Activated T-helper 1 cell treated with anti-CD3 and anti-CD28 coated beads, Interleukin-12 subunit alpha, Interleukin-12 subunit beta, Interleukin-2, Interleukin-4 antibody, amounts not matched to agents 30 ng/mL and 10 ng/mL and 1 ng/mL, durations not matched to agents 14 hours and 24 hours and 36 hours (primary cell): ENCODE data around the gene PIK3R4. TPM values are rescaled to one million over a fixed set of nuclear protein-coding genes. Genes with fewer than 3 reads are reported as not detected.

Experiments used
- DNase-seq: peaks from one replicate; pipeline ENCODE4 v3.0.0; 2021; ENCODE audit warnings: low spot score
- H3K27ac Mint-ChIP-seq: one replicate; pipeline ENCODE4 v1.8.0; 2021; ENCODE audit warnings: mild to moderate bottlenecking, mixed read lengths
- H3K27me3 Mint-ChIP-seq: one replicate; pipeline ENCODE4 v1.8.0; 2022; ENCODE audit warnings: mild to moderate bottlenecking, moderate library complexity, mixed read lengths; ENCODE audit not compliant: insufficient read depth
- H3K36me3 Mint-ChIP-seq: one replicate; pipeline ENCODE4 v1.8.0; 2021; ENCODE audit warnings: low read depth, mixed read lengths
- H3K4me1 Mint-ChIP-seq: one replicate; pipeline ENCODE4 v1.8.0; 2021; ENCODE audit warnings: low read depth, mixed read lengths
- H3K4me3 Mint-ChIP-seq: one replicate; pipeline ENCODE4 v1.8.0; 2021; ENCODE audit warnings: mild to moderate bottlenecking, moderate library complexity, mixed read lengths
- H3K9me3 Mint-ChIP-seq: one replicate; pipeline ENCODE4 v1.8.0; 2021; ENCODE audit warnings: mixed read lengths
- intact Hi-C: fragments of 100-400 bp; cut with micrococcal nuclease; formaldehyde crosslinking; loops from one replicate; pipeline ENCODE4 v1.15.1; 2024
- total RNA-seq: library from RNA; stranded (reverse); gene quantifications from 2 replicates; pipeline ENCODE4 v1.2.3, GENCODE V29; 2022

Gene PIK3R4
- total RNA-seq, 1 donor from 2014 or later, result 33.1 TPM

GRCh38 chr3:130733236-130733875 lies 13.3 kb downstream of the PIK3R4 start:
- H3K27ac Mint-ChIP-seq, result no peak overlapping the region
- intact Hi-C loops, result no loop called here
- H3K4me3 Mint-ChIP-seq, result no peak overlapping the region
- H3K4me1 Mint-ChIP-seq, result peaks cover 18% of the 10 kb centered on the region
- H3K27me3 Mint-ChIP-seq, result no peaks in the 10 kb centered on the region
- H3K36me3 Mint-ChIP-seq, result peaks cover 22% of the 10 kb centered on the region
- no peaks in the 10 kb centered on the region for H3K9me3 Mint-ChIP-seq
- no peak for DNase-seq

- no peaks in the 10 kb centered on the region for H3K9me3 Mint-ChIP-seq
- peaks cover 17% of the 10 kb centered on the region for H3K36me3 Mint-ChIP-seq
- no peak overlapping the region for H3K27ac Mint-ChIP-seq
- H3K27me3 Mint-ChIP-seq, result no peaks in the 10 kb centered on the region
- peaks cover 9% of the 10 kb centered on the region for H3K4me1 Mint-ChIP-seq
- DNase-seq, result no peak
- intact Hi-C loops, result no loop called here
- no peak overlapping the region for H3K4me3 Mint-ChIP-seq
Measured at GRCh38 chr3:130732501-130732900, 14.1 kb downstream of the PIK3R4 start.

- H3K27me3 Mint-ChIP-seq, result no peaks in the 10 kb centered on the region
- intact Hi-C loops, result no loop called here
- H3K4me3 Mint-ChIP-seq, result no peak overlapping the region
- H3K36me3 Mint-ChIP-seq, result peaks cover 17% of the 10 kb centered on the region
- H3K9me3 Mint-ChIP-seq, result no peaks in the 10 kb centered on the region
- no peak for DNase-seq
- H3K27ac Mint-ChIP-seq, result no peak overlapping the region
- H3K4me1 Mint-ChIP-seq, result peaks cover 9% of the 10 kb centered on the region
Measured at GRCh38 chr3:130731817-130732216, 14.8 kb downstream of the PIK3R4 start.

GRCh38 chr3:130729154-130729553 lies 17.5 kb downstream of the PIK3R4 start:
- no peak for DNase-seq
- Mint-ChIP-seq H3K27ac (no peak overlapping the region), H3K9me3 (no peaks in the 10 kb centered on the region), H3K4me1 (peaks cover 5% of the 10 kb centered on the region), H3K4me3 (no peak overlapping the region), H3K36me3 (peaks cover 12% of the 10 kb centered on the region), H3K27me3 (no peaks in the 10 kb centered on the region)
- intact Hi-C loops, result no loop called here

GRCh38 chr3:130728037-130728436 lies 18.6 kb downstream of the PIK3R4 start:
- peaks cover 16% of the 10 kb centered on the region for H3K36me3 Mint-ChIP-seq
- H3K27me3 Mint-ChIP-seq, result no peaks in the 10 kb centered on the region
- no peak for DNase-seq
- no peaks in the 10 kb centered on the region for H3K9me3 Mint-ChIP-seq
- H3K27ac Mint-ChIP-seq, result no peak overlapping the region
- intact Hi-C loops, result no loop called here
- no peak overlapping the region for H3K4me3 Mint-ChIP-seq
- H3K4me1 Mint-ChIP-seq, result peaks cover 5% of the 10 kb centered on the region

DNA sequence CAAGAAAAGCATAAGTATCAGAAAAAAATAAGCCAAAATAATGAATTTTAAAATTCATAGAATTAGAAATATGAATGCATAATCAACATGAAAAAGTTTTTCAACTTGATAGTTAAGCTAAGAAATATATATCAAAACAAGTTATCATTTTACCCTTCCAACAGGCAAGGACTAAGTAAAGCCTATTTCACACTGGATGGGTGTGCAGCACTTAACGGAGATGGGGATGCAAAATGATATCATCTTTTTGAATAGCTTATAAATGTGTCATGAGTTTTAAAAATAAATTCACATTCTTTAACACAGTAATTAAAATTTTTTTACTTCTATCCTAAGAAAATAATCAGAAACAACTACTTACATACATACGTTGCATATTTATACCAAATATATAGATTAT lies 20.9 kb downstream of the PIK3R4 start:
- intact Hi-C loops, result loop anchor here (2.0 kb wide), 1 partner anchor 21 kb away; the partner anchor contains the start of gene PIK3R4
- no peak overlapping the region for H3K4me3 Mint-ChIP-seq
- H3K27me3 Mint-ChIP-seq, result no peaks in the 10 kb centered on the region
- peaks cover 19% of the 10 kb centered on the region for H3K36me3 Mint-ChIP-seq
- no peaks in the 10 kb centered on the region for H3K9me3 Mint-ChIP-seq
- H3K4me1 Mint-ChIP-seq, result peaks cover 5% of the 10 kb centered on the region
- no peak for DNase-seq
- H3K27ac Mint-ChIP-seq, result no peak overlapping the region

- no peaks in the 10 kb centered on the region for H3K9me3 Mint-ChIP-seq
- intact Hi-C loops, result no loop called here
- H3K4me3 Mint-ChIP-seq, result no peak overlapping the region
- no peak overlapping the region for H3K27ac Mint-ChIP-seq
- H3K36me3 Mint-ChIP-seq, result peaks cover 36% of the 10 kb centered on the region
- H3K27me3 Mint-ChIP-seq, result no peaks in the 10 kb centered on the region
- no peak for DNase-seq
- peaks cover 6% of the 10 kb centered on the region for H3K4me1 Mint-ChIP-seq
Measured at GRCh38 chr3:130715616-130716015, 31.0 kb downstream of the PIK3R4 start.

GRCh38 chr3:130712718-130713423 lies 33.8 kb downstream of the PIK3R4 start:
- intact Hi-C loops, result no loop called here
- DNase-seq, result no peak
- H3K4me3 Mint-ChIP-seq, result no peak overlapping the region
- peak overlapping the region; percentile 4 for H3K27ac Mint-ChIP-seq
- H3K27me3 Mint-ChIP-seq, result no peaks in the 10 kb centered on the region
- H3K9me3 Mint-ChIP-seq, result no peaks in the 10 kb centered on the region
- peaks cover 34% of the 10 kb centered on the region for H3K36me3 Mint-ChIP-seq
- peaks cover 6% of the 10 kb centered on the region for H3K4me1 Mint-ChIP-seq

DNA sequence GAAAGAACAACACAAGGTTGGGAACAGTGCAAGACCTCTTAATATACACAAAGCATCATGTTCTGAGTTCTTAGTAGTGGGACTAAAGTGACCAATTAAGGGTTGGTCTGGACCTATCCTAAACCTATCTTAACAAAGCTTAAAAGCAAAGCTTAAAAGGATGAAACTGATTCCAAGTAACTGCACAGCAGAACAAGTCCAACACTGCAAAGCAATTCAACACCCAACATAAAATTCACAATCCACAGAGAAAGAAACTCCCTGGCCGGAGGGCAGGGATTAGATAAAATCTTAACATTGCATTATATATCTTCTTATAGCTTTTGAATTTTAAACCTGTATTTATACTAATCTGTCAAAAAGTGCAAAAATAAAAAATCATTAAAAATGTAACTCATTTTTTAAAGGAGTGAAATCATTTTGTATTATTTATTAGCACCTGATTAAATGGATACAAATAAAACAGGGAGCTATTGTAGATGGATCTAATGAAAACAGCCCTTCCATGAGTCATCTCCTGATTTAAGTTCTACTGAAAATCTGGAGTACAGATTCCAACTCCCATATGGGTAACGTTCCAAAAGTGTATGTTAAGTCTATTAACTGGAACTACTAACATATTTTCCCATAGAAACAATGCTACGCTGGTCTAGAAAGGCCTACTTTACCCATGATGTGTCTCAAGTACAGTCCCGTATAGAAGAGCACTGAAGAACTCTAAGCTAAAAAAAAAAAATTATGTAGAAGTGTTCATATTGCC lies 34.9 kb downstream of the PIK3R4 start:
- no peak overlapping the region for H3K4me3 Mint-ChIP-seq
- no peak for DNase-seq
- no peak overlapping the region for H3K27ac Mint-ChIP-seq
- H3K27me3 Mint-ChIP-seq, result no peaks in the 10 kb centered on the region
- peaks cover 31% of the 10 kb centered on the region for H3K36me3 Mint-ChIP-seq
- H3K9me3 Mint-ChIP-seq, result no peaks in the 10 kb centered on the region
- intact Hi-C loops, result no loop called here
- peaks cover 6% of the 10 kb centered on the region for H3K4me1 Mint-ChIP-seq

DNA sequence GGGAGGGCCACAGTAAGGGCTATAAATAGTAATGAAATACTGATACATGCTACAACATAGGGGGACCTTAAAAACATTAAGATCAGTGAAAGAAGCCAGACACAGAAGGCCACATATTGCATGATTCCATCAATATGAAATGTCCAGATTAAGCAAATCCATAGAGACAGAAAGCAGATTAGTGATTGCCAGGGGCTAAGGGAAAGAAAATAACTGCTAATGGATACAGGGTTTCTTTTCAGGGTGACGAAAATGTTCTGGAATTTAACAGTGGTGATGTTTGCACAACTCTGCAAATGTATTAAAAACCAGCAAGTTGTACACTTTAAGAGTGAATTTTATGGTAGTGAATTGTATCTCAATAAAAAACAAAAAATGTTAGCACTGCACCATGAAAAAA lies 37.0 kb downstream of the PIK3R4 start:
- DNase-seq, result no peak
- intact Hi-C loops, result no loop called here
- H3K4me3 Mint-ChIP-seq, result no peak overlapping the region
- H3K27ac Mint-ChIP-seq, result no peak overlapping the region
- peaks cover 22% of the 10 kb centered on the region for H3K36me3 Mint-ChIP-seq
- H3K9me3 Mint-ChIP-seq, result no peaks in the 10 kb centered on the region
- H3K4me1 Mint-ChIP-seq, result peaks cover 6% of the 10 kb centered on the region
- H3K27me3 Mint-ChIP-seq, result no peaks in the 10 kb centered on the region

DNA sequence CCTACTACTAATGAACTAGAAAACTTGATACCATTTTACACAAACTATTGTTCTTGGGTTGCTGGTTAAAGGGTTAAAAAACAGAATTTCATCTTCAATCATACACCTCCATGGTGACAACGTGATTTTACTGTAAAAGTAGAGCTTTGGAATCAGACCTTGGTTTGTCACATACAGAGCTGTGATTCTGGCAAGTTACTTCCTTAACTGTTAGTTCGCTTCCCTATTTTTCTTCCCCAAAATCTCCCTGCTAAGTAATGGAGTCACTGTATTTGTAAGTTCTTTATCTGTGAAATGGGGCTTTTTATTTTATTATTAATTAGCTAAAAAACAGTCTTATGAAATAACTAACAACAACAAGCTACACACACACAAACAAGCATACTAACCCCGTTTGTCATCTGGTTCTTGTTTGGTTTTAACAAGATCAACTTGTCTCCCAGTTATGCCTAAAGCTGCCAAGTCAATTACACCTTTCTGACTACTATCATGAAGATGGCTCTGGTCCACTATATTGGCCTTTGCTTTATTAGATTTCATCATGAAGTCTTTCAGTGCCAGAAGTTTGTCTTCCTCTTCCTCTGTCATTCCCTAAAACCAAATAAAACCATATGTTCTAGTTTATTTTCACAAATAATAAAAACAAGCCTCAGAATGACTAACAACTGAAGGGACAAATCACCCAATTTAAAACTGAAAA lies 38.6 kb downstream of the PIK3R4 start:
- no peak for DNase-seq
- H3K36me3 Mint-ChIP-seq, result peaks cover 19% of the 10 kb centered on the region
- no peaks in the 10 kb centered on the region for H3K9me3 Mint-ChIP-seq
- H3K4me3 Mint-ChIP-seq, result no peak overlapping the region
- intact Hi-C loops, result no loop called here
- no peaks in the 10 kb centered on the region for H3K27me3 Mint-ChIP-seq
- H3K4me1 Mint-ChIP-seq, result peaks cover under 1% of the 10 kb centered on the region
- no peak overlapping the region for H3K27ac Mint-ChIP-seq

- H3K27me3 Mint-ChIP-seq, result no peaks in the 10 kb centered on the region
- peaks cover 26% of the 10 kb centered on the region for H3K36me3 Mint-ChIP-seq
- no peak overlapping the region for H3K4me3 Mint-ChIP-seq
- no peaks in the 10 kb centered on the region for H3K9me3 Mint-ChIP-seq
- no peak overlapping the region for H3K27ac Mint-ChIP-seq
- intact Hi-C loops, result no loop called here
- DNase-seq, result no peak
- H3K4me1 Mint-ChIP-seq, result no peaks in the 10 kb centered on the region
Measured at GRCh38 chr3:130705501-130705900, 41.1 kb downstream of the PIK3R4 start.

GRCh38 chr3:130702985-130703384 lies 43.6 kb downstream of the PIK3R4 start:
- intact Hi-C loops, result no loop called here
- H3K27me3 Mint-ChIP-seq, result no peaks in the 10 kb centered on the region
- H3K4me1 Mint-ChIP-seq, result peaks cover 6% of the 10 kb centered on the region
- no peaks in the 10 kb centered on the region for H3K9me3 Mint-ChIP-seq
- H3K4me3 Mint-ChIP-seq, result no peak overlapping the region
- H3K36me3 Mint-ChIP-seq, result peaks cover 29% of the 10 kb centered on the region
- no peak for DNase-seq
- H3K27ac Mint-ChIP-seq, result peak overlapping the region; percentile 5
